Caco-2 (cell line): ENCODE data around the gene SAMM50. TPM values are rescaled to one million over a fixed set of nuclear protein-coding genes. Genes with fewer than 3 reads are reported as not detected.

Source experiments
- BruUV-seq: library from RNA; stranded (reverse); fragments of 400-500 nt; replicated peaks from 2 replicates; lab custom pipeline; 2021; lab: Mats Ljungman, UMichigan
- CTCF ChIA-PET: fragments of 300-600 bp; sonication (Branson Sonifier 250); formaldehyde crosslinking; loops from one replicate; lab custom pipeline; 2022; ENCODE audit warnings: antibody characterized with exemption; lab: Charles Lee
- POLR2A ChIA-PET: fragments of 300-600 bp; sonication (Branson Sonifier 250); formaldehyde crosslinking; loops from one replicate; lab custom pipeline; 2022; ENCODE audit warnings: antibody characterized with exemption; lab: Charles Lee
- DNase-seq, 2 experiments: peaks; one replicate each; pipeline versions ENCODE4 v3.0.0 to v3.0.0-alpha.2; 2020 to 2022
- H3K27me3 ChIP-seq: replicated peaks from 2 replicates; pipeline ENCODE4 v1.6.0; 2011; ENCODE audit warnings: low read length; ENCODE audit not compliant: control insufficient read depth, insufficient read depth
- H3K36me3 ChIP-seq: 2 replicates; pipeline ENCODE4 v1.5.1; 2011; ENCODE audit warnings: low read length; ENCODE audit not compliant: control insufficient read depth, insufficient read depth
- H3K4me1 ChIP-seq: fragments of 250-450 bp; sonication (Bioruptor Pico); 2 replicates; pipeline ENCODE4 v1.5.1; 2020; ENCODE audit warnings: mild to moderate bottlenecking
- H3K4me3 ChIP-seq: 2 replicates; pipeline ENCODE4 v1.5.1; 2011; ENCODE audit warnings: low read depth, mild to moderate bottlenecking, control low read depth, low read length
- H3K9me3 ChIP-seq: fragments of 250-450 bp; sonication (Bioruptor Pico); 2 replicates; pipeline ENCODE4 v1.5.1; 2020; ENCODE audit warnings: mild to moderate bottlenecking, moderate library complexity
- H3K27ac Mint-ChIP-seq: one replicate; pipeline ENCODE4 v1.8.0; 2022; ENCODE audit warnings: mixed read lengths; ENCODE audit not compliant: unreplicated experiment
- H3K27me3 Mint-ChIP-seq: one replicate; pipeline ENCODE4 v1.8.0; 2022; ENCODE audit warnings: mixed read lengths; ENCODE audit not compliant: insufficient read depth, unreplicated experiment
- H3K36me3 Mint-ChIP-seq: one replicate; pipeline ENCODE4 v1.8.0; 2022; ENCODE audit warnings: mild to moderate bottlenecking, mixed read lengths; ENCODE audit not compliant: insufficient read depth, unreplicated experiment
- H3K4me1 Mint-ChIP-seq: one replicate; pipeline ENCODE4 v1.8.0; 2022; ENCODE audit warnings: low read depth, mixed read lengths; ENCODE audit not compliant: unreplicated experiment
- H3K4me3 Mint-ChIP-seq: one replicate; pipeline ENCODE4 v1.8.0; 2022; ENCODE audit warnings: mild to moderate bottlenecking, moderate library complexity, mixed read lengths; ENCODE audit not compliant: unreplicated experiment
- H3K9me3 Mint-ChIP-seq: one replicate; pipeline ENCODE4 v1.8.0; 2022; ENCODE audit warnings: mixed read lengths; ENCODE audit not compliant: unreplicated experiment
- CTCF ChIP-seq, 2 experiments: fragments of 200-600 bp in 1 of 2; IDR thresholded peaks; 1 replicate in 1 of 2; 2 replicates in 1 of 2; pipeline versions ENCODE4 v1.5.1 to v1.8.0; 2011 to 2022; ENCODE audit warnings: antibody characterized with exemption in 1 of 2, control low read depth in 1 of 2, inconsistent platforms in 1 of 2, low read depth in 1 of 2, low read length in 1 of 2, mild to moderate bottlenecking in 1 of 2, moderate library complexity in 1 of 2; ENCODE audit not compliant: insufficient read depth in 1 of 2, severe bottlenecking in 1 of 2, unreplicated experiment in 1 of 2
- intact Hi-C: fragments of 100-400 bp; cut with micrococcal nuclease; formaldehyde crosslinking; loops from one replicate; pipeline ENCODE4 v1.10.0; 2022; ENCODE audit not compliant: unreplicated experiment
- total RNA-seq: library from RNA; stranded (reverse); gene quantifications from 2 replicates; pipeline ENCODE4 v1.2.3, GENCODE V29; 2022

SAMM50 gene
- total RNA-seq, 1 experiment from 2014 or later, result 66.4 TPM

- intact Hi-C loops, result no loop called here
- Histone ChIP-seq H3K36me3 (no peaks in the 10 kb centered on the region), H3K4me1 (no peaks in the 10 kb centered on the region), H3K9me3 (peaks cover 3% of the 10 kb centered on the region; the same call in 1 of the 2 replicates), H3K27me3 (no peaks in the 10 kb centered on the region), H3K4me3 (no peak overlapping the region)
- POLR2A ChIA-PET, result no interaction called here
- no peaks in the 10 kb centered on the region for H3K4me1 Mint-ChIP-seq
- no peak for TF ChIP-seq CTCF (IDR thresholded peaks at IDR 0.05; ENCODE audit: insufficient read depth in 1 of 2, low read depth in 1 of 2, low read length in 1 of 2, severe bottlenecking in 1 of 2, unreplicated experiment in 1 of 2)
- no peak overlapping the region for H3K4me3 Mint-ChIP-seq
- DNase-seq, result no peak
- CTCF ChIA-PET, result no interaction called here
- H3K27me3 Mint-ChIP-seq, result no peaks in the 10 kb centered on the region
- H3K27ac Mint-ChIP-seq, result no peak overlapping the region
- no peaks in the 10 kb centered on the region for H3K9me3 Mint-ChIP-seq
- BruUV-seq, result no TSS peak
- peaks cover 13% of the 10 kb centered on the region for H3K36me3 Mint-ChIP-seq
Observed at GRCh38 chr22:44002324-44002723, 47.1 kb downstream of the SAMM50 start.

GRCh38 chr22:44002997-44003396 is 47.8 kb downstream of the SAMM50 start:
- intact Hi-C loops, result no loop called here
- no peak for TF ChIP-seq CTCF (IDR thresholded peaks at IDR 0.05; ENCODE audit: insufficient read depth in 1 of 2, low read depth in 1 of 2, low read length in 1 of 2, severe bottlenecking in 1 of 2, unreplicated experiment in 1 of 2)
- Histone ChIP-seq H3K4me1 (no peaks in the 10 kb centered on the region), H3K27me3 (no peaks in the 10 kb centered on the region), H3K36me3 (no peaks in the 10 kb centered on the region), H3K4me3 (no peak overlapping the region), H3K9me3 (peaks cover 3% of the 10 kb centered on the region; the same call in 1 of the 2 replicates)
- Mint-ChIP-seq H3K9me3 (no peaks in the 10 kb centered on the region), H3K4me3 (no peak overlapping the region), H3K4me1 (no peaks in the 10 kb centered on the region), H3K27ac (no peak overlapping the region), H3K27me3 (no peaks in the 10 kb centered on the region), H3K36me3 (peaks cover 7% of the 10 kb centered on the region)
- ChIA-PET CTCF (no interaction called here), POLR2A (no interaction called here)
- DNase-seq, result no peak
- BruUV-seq, result no TSS peak

GRCh38 chr22:44003405-44004103 is 48.3 kb downstream of the SAMM50 start:
- CTCF ChIA-PET, result no interaction called here
- POLR2A ChIA-PET, result no interaction called here
- intact Hi-C loops, result no loop called here
- TF ChIP-seq CTCF (IDR thresholded peaks at IDR 0.05; ENCODE audit: insufficient read depth in 1 of 2, low read depth in 1 of 2, low read length in 1 of 2, severe bottlenecking in 1 of 2, unreplicated experiment in 1 of 2), result no peak
- H3K4me1 ChIP-seq, result no peaks in the 10 kb centered on the region
- Mint-ChIP-seq H3K36me3 (peaks cover 4% of the 10 kb centered on the region), H3K4me3 (no peak overlapping the region), H3K27ac (no peak overlapping the region), H3K4me1 (no peaks in the 10 kb centered on the region), H3K9me3 (no peaks in the 10 kb centered on the region), H3K27me3 (no peaks in the 10 kb centered on the region)
- no peaks in the 10 kb centered on the region for H3K27me3 ChIP-seq
- no peak for DNase-seq
- no TSS peak for BruUV-seq
- no peak overlapping the region for H3K4me3 ChIP-seq
- peaks cover 3% of the 10 kb centered on the region; the same call in 1 of the 2 replicates for H3K9me3 ChIP-seq
- H3K36me3 ChIP-seq, result no peaks in the 10 kb centered on the region
